ENCODE results near the gene ZEB1.

Gene ZEB1

DNA sequence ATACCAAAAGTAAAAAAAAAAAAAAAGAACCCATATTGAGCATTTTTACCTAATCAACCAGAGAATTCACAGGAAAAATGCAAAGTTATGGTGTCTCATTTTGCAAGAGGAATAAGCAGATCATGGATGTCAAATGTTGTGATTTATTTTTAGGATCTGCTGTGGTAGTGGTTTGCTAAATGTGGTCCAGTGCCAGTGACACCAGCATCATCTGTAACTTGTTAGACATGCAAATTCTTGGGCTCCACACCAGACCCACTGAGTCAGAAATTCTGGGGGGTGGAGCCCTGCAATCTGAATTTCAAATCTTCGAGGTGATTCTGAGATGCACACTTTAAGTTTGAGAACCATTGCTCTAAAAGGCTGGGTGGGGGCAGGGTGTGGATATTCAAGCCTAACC is 30.1 kb upstream of the ZEB1 start:
- no peaks in the 10 kb centered on the region for H3K36me3 ChIP-seq (ENCODE audit: insufficient read depth, low read length)
- H3K27ac ChIP-seq, result no peak overlapping the region
- no peak overlapping the region for H3K9ac ChIP-seq (ENCODE audit: insufficient read length)
- TF ChIP-seq EZH2 (IDR thresholded peaks at IDR 0.05), result no peak
- DNase-seq (ENCODE audit: low read depth, low spot score), result no peak
- H3K9me3 ChIP-seq (ENCODE audit: low read depth, low read length), result no peaks in the 10 kb centered on the region
- no peak overlapping the region for H3K4me3 ChIP-seq

DNA sequence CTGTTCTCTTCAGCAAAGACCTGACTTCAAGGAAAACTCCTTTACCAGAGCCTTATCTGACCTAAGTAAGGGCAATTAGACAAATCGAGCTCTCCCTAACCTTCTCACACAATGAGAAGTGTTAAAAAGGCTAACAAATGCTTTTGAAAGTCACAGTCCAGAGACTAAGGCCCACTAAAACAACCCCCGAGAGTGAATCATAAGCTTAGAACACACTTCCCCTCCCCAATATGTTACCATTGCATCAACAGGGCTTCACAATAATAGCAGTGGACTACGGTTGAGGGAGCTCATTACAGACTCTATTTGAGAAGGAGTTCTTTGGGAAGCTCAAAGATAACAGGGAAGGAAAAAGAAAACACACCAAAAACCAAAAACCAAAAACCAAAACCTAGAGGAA is 28.6 kb upstream of the ZEB1 start:
- TF ChIP-seq EZH2 (IDR thresholded peaks at IDR 0.05) (no peak), POLR2AphosphoS5 (IDR thresholded peaks at IDR 0.05; ENCODE audit: borderline replicate concordance, low read depth, low read length) (no peak), FOXP2 (optimal IDR thresholded peaks at IDR 0.05; ENCODE audit: control extremely low read depth, extremely low read length, insufficient read depth) (no peak)
- Histone ChIP-seq H3K36me3 (ENCODE audit: insufficient read depth, low read length) (no peaks in the 10 kb centered on the region), H3K9ac (ENCODE audit: insufficient read length) (no peak overlapping the region), H3K9me3 (ENCODE audit: low read depth, low read length) (no peaks in the 10 kb centered on the region), H3K27ac (no peak overlapping the region), H3K4me3 (no peak overlapping the region)
- DNase-seq (ENCODE audit: low read depth, low spot score), result no peak

- TF ChIP-seq POLR2AphosphoS5 (IDR thresholded peaks at IDR 0.05; ENCODE audit: borderline replicate concordance, low read depth, low read length), result no peak
- no peak for TF ChIP-seq FOXP2 (optimal IDR thresholded peaks at IDR 0.05; ENCODE audit: control extremely low read depth, extremely low read length, insufficient read depth)
- TF ChIP-seq EZH2 (IDR thresholded peaks at IDR 0.05), result no peak
- Histone ChIP-seq H3K36me3 (ENCODE audit: insufficient read depth, low read length) (no peaks in the 10 kb centered on the region), H3K9ac (ENCODE audit: insufficient read length) (no peak overlapping the region), H3K27ac (no peak overlapping the region), H3K9me3 (ENCODE audit: low read depth, low read length) (no peaks in the 10 kb centered on the region), H3K4me3 (no peak overlapping the region)
- no peak for DNase-seq (ENCODE audit: low read depth, low spot score)
Measured at GRCh38 chr10:31291123-31291522, 27.9 kb upstream of the ZEB1 start.

GRCh38 chr10:31294558-31294957 is 24.5 kb upstream of the ZEB1 start:
- no peaks in the 10 kb centered on the region for H3K9me3 ChIP-seq (ENCODE audit: low read depth, low read length)
- no peak overlapping the region for H3K27ac ChIP-seq
- DNase-seq (ENCODE audit: low read depth, low spot score), result no peak
- TF ChIP-seq FOXP2 (optimal IDR thresholded peaks at IDR 0.05; ENCODE audit: control extremely low read depth, extremely low read length, insufficient read depth), result no peak
- no peak for TF ChIP-seq POLR2AphosphoS5 (IDR thresholded peaks at IDR 0.05; ENCODE audit: borderline replicate concordance, low read depth, low read length)
- no peaks in the 10 kb centered on the region for H3K36me3 ChIP-seq (ENCODE audit: insufficient read depth, low read length)
- no peak overlapping the region for H3K4me3 ChIP-seq
- H3K9ac ChIP-seq (ENCODE audit: insufficient read length), result no peak overlapping the region

- DNase-seq (ENCODE audit: low read depth, low spot score), result no peak
- TF ChIP-seq POLR2AphosphoS5 (IDR thresholded peaks at IDR 0.05; ENCODE audit: borderline replicate concordance, low read depth, low read length), result no peak
- no peak for TF ChIP-seq FOXP2 (optimal IDR thresholded peaks at IDR 0.05; ENCODE audit: control extremely low read depth, extremely low read length, insufficient read depth)
- TF ChIP-seq EZH2 (IDR thresholded peaks at IDR 0.05), result no peak
- H3K36me3 ChIP-seq (ENCODE audit: insufficient read depth, low read length), result no peaks in the 10 kb centered on the region
- no peaks in the 10 kb centered on the region for H3K9me3 ChIP-seq (ENCODE audit: low read depth, low read length)
- no peak overlapping the region for H3K27ac ChIP-seq
- H3K4me3 ChIP-seq, result no peak overlapping the region
- no peak overlapping the region for H3K9ac ChIP-seq (ENCODE audit: insufficient read length)
Measured at GRCh38 chr10:31296754-31297153, 22.3 kb upstream of the ZEB1 start.

GRCh38 chr10:31299119-31299518 is 19.9 kb upstream of the ZEB1 start:
- H3K9ac ChIP-seq (ENCODE audit: insufficient read length), result no peak overlapping the region
- no peaks in the 10 kb centered on the region for H3K36me3 ChIP-seq (ENCODE audit: insufficient read depth, low read length)
- no peak overlapping the region for H3K4me3 ChIP-seq
- no peak for DNase-seq (ENCODE audit: low read depth, low spot score)
- H3K27ac ChIP-seq, result no peak overlapping the region
- H3K9me3 ChIP-seq (ENCODE audit: low read depth, low read length), result no peaks in the 10 kb centered on the region
- TF ChIP-seq EZH2 (IDR thresholded peaks at IDR 0.05) (no peak), FOXP2 (optimal IDR thresholded peaks at IDR 0.05; ENCODE audit: control extremely low read depth, extremely low read length, insufficient read depth) (no peak), POLR2AphosphoS5 (IDR thresholded peaks at IDR 0.05; ENCODE audit: borderline replicate concordance, low read depth, low read length) (no peak)

GRCh38 chr10:31303212-31303611 is 15.8 kb upstream of the ZEB1 start:
- Histone ChIP-seq H3K9ac (ENCODE audit: insufficient read length) (no peak overlapping the region), H3K27ac (no peak overlapping the region), H3K9me3 (ENCODE audit: low read depth, low read length) (no peaks in the 10 kb centered on the region), H3K36me3 (ENCODE audit: insufficient read depth, low read length) (no peaks in the 10 kb centered on the region), H3K4me3 (no peak overlapping the region)
- no peak for DNase-seq (ENCODE audit: low read depth, low spot score)
- TF ChIP-seq FOXP2 (optimal IDR thresholded peaks at IDR 0.05; ENCODE audit: control extremely low read depth, extremely low read length, insufficient read depth) (no peak), EZH2 (IDR thresholded peaks at IDR 0.05) (no peak), POLR2AphosphoS5 (IDR thresholded peaks at IDR 0.05; ENCODE audit: borderline replicate concordance, low read depth, low read length) (no peak)

DNA sequence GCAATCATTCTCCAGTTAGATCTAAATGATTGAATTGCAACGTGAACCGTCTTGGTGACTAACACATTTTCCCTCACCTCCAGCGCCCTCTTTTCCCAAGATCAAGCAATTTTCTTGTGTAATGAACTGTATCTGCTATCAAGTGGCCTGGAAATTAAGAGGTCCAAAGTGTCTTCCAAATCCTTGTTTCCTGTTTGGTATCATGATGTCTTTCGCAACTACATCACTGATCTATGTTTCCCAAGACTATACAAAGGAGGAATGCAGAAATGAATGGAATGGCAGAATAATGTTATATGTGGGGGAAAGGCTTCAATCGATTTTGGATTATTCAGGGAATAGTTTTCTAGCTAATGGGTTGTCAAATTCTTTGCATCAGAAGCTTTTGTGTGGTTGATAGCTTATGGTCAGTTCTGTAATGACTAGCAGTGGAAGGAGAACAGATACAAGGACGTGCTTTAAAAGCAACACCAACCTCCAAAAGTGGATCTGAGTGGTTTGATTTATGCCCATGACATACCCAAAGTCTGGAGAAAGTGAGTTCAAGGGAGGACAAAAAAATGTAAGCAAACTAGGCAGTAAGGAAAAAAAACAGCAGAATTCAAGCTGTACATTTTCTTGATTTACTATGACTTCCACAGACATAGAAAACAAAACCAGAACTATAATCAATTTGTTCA is 14.6 kb upstream of the ZEB1 start:
- Histone ChIP-seq H3K36me3 (ENCODE audit: insufficient read depth, low read length) (no peaks in the 10 kb centered on the region), H3K27ac (no peak overlapping the region), H3K9me3 (ENCODE audit: low read depth, low read length) (no peaks in the 10 kb centered on the region), H3K9ac (ENCODE audit: insufficient read length) (no peak overlapping the region), H3K4me3 (no peak overlapping the region)
- TF ChIP-seq EZH2 (IDR thresholded peaks at IDR 0.05) (no peak), FOXP2 (optimal IDR thresholded peaks at IDR 0.05; ENCODE audit: control extremely low read depth, extremely low read length, insufficient read depth) (no peak), POLR2AphosphoS5 (IDR thresholded peaks at IDR 0.05; ENCODE audit: borderline replicate concordance, low read depth, low read length) (no peak)
- DNase-seq (ENCODE audit: low read depth, low spot score), result no peak

GRCh38 chr10:31313396-31313795 is 5.6 kb upstream of the ZEB1 start:
- no peaks in the 10 kb centered on the region for H3K36me3 ChIP-seq (ENCODE audit: insufficient read depth, low read length)
- H3K4me3 ChIP-seq, result no peak overlapping the region
- DNase-seq (ENCODE audit: low read depth, low spot score), result no peak
- no peaks in the 10 kb centered on the region for H3K9me3 ChIP-seq (ENCODE audit: low read depth, low read length)
- H3K27ac ChIP-seq, result no peak overlapping the region
- no peak overlapping the region for H3K9ac ChIP-seq (ENCODE audit: insufficient read length)
- TF ChIP-seq POLR2AphosphoS5 (IDR thresholded peaks at IDR 0.05; ENCODE audit: borderline replicate concordance, low read depth, low read length) (no peak), EZH2 (IDR thresholded peaks at IDR 0.05) (no peak), FOXP2 (optimal IDR thresholded peaks at IDR 0.05; ENCODE audit: control extremely low read depth, extremely low read length, insufficient read depth) (no peak)
